ENCODE results near the gene HIPK3.
"Not testable (repeated sequence)": the region's sequence is repeated elsewhere in the genome, so short reads cannot be mapped to it uniquely, and the experiment has no call there.

The HIPK3 gene

GRCh38 chr11:33248416-33248971 is 8.7 kb upstream of the HIPK3 start:
- no peak for TF ChIP-seq CTCF (IDR thresholded peaks at IDR 0.05; ENCODE audit: low read depth, low read length)
- no peak overlapping the region for H3K4me3 ChIP-seq (ENCODE audit: low read depth, low read length)

- TF ChIP-seq CTCF (IDR thresholded peaks at IDR 0.05; ENCODE audit: low read depth, low read length), result no peak
- peak overlapping the region; percentile 89 for H3K4me3 ChIP-seq (ENCODE audit: low read depth, low read length)
These were observed 959 bp upstream of the HIPK3 start for GRCh38 chr11:33256031-33256812.

- H3K4me3 ChIP-seq (ENCODE audit: low read depth, low read length), result peak overlapping the region; percentile 89
- no peak for TF ChIP-seq CTCF (IDR thresholded peaks at IDR 0.05; ENCODE audit: low read depth, low read length)
These were observed 395 bp upstream of the HIPK3 start for GRCh38 chr11:33256813-33257159.

- peak overlapping the region; percentile 89 for H3K4me3 ChIP-seq (ENCODE audit: low read depth, low read length)
- 0 out of 2 replicates have a peak, but pooled peaks have one; percentile 13 for TF ChIP-seq CTCF (IDR thresholded peaks at IDR 0.05; ENCODE audit: low read depth, low read length)
These were observed 883 bp downstream of the HIPK3 start for GRCh38 chr11:33257897-33258630.

GRCh38 chr11:33258631-33259205 is 1.5 kb downstream of the HIPK3 start:
- peak overlapping the region; percentile 89 for H3K4me3 ChIP-seq (ENCODE audit: low read depth, low read length)
- no peak for TF ChIP-seq CTCF (IDR thresholded peaks at IDR 0.05; ENCODE audit: low read depth, low read length)

- H3K4me3 ChIP-seq (ENCODE audit: low read depth, low read length), result peak overlapping the region; percentile 89
- no peak for TF ChIP-seq CTCF (IDR thresholded peaks at IDR 0.05; ENCODE audit: low read depth, low read length)
These were observed 2.7 kb downstream of the HIPK3 start for GRCh38 chr11:33259869-33260268.

- not testable (repeated sequence) for H3K4me3 ChIP-seq (ENCODE audit: low read depth, low read length)
These were observed 4.2 kb downstream of the HIPK3 start for GRCh38 chr11:33261350-33261749.
